WTC11 (cell line): ENCODE results near the gene SCAF8.

Source experiments
- ESRRA ChIP-seq: sonication (generic); formaldehyde crosslinking; IDR thresholded peaks from 2 replicates; pipeline ENCODE4 v1.8.1; 2022; ENCODE audit warnings: mild to moderate bottlenecking, missing genetic modification reagents, borderline replicate concordance
- FOXJ3 ChIP-seq: sonication (generic); formaldehyde crosslinking; IDR thresholded peaks from 2 replicates; pipeline ENCODE4 v1.9.0; 2021; ENCODE audit warnings: missing genetic modification reagents, mild to moderate bottlenecking, borderline replicate concordance
- TF ChIP-seq, protein P1 (sequence below): fragments of 200-600 bp; IDR thresholded peaks from 2 replicates; pipeline ENCODE4 v1.8.0; 2022; ENCODE audit warnings: antibody characterized with exemption
- TF ChIP-seq, protein P2 (sequence below): sonication (generic); formaldehyde crosslinking; IDR thresholded peaks from 2 replicates; pipeline ENCODE4 v1.8.1; 2022; ENCODE audit warnings: low read depth, missing genetic modification reagents, borderline replicate concordance

DNA sequence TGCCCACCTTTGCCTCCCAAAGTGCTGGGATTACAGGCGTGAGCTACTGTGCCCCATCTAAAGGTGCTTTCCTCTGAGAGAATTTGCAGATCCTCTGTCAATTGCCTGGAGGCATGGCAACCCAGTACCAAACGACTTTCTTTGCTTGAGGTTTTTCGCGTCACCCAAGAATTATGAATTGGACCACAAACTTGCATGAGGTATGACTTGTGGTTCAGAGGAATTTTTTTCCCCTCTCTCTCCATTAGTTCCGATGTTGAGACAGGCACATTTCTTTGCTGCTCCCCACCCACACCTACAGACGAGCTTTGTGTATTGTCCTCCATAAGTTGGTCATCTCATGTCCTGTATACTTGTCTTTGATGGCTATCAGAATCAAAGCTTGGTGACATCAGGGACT lies 11.8 kb upstream of the SCAF8 start:
- TF ChIP-seq ESRRA (CRISPR knock-in tag), result no peak
- TF ChIP-seq, protein P1, sequence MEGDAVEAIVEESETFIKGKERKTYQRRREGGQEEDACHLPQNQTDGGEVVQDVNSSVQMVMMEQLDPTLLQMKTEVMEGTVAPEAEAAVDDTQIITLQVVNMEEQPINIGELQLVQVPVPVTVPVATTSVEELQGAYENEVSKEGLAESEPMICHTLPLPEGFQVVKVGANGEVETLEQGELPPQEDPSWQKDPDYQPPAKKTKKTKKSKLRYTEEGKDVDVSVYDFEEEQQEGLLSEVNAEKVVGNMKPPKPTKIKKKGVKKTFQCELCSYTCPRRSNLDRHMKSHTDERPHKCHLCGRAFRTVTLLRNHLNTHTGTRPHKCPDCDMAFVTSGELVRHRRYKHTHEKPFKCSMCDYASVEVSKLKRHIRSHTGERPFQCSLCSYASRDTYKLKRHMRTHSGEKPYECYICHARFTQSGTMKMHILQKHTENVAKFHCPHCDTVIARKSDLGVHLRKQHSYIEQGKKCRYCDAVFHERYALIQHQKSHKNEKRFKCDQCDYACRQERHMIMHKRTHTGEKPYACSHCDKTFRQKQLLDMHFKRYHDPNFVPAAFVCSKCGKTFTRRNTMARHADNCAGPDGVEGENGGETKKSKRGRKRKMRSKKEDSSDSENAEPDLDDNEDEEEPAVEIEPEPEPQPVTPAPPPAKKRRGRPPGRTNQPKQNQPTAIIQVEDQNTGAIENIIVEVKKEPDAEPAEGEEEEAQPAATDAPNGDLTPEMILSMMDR, result no peak
- TF ChIP-seq FOXJ3 (CRISPR knock-in tag), result no peak
- TF ChIP-seq, protein P2, sequence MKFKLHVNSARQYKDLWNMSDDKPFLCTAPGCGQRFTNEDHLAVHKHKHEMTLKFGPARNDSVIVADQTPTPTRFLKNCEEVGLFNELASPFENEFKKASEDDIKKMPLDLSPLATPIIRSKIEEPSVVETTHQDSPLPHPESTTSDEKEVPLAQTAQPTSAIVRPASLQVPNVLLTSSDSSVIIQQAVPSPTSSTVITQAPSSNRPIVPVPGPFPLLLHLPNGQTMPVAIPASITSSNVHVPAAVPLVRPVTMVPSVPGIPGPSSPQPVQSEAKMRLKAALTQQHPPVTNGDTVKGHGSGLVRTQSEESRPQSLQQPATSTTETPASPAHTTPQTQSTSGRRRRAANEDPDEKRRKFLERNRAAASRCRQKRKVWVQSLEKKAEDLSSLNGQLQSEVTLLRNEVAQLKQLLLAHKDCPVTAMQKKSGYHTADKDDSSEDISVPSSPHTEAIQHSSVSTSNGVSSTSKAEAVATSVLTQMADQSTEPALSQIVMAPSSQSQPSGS (CRISPR knock-in tag), result no peak
